HuH-7 (cell line): ENCODE results near the gene MCL1.
"Not testable (repeated sequence)": the region's sequence is repeated elsewhere in the genome, so short reads cannot be mapped to it uniquely, and the experiment has no call there.

Experiments used
- DNase-seq: peaks from one replicate; pipeline ENCODE4 v3.0.0; 2011; ENCODE audit warnings: low spot score

The MCL1 gene

DNA sequence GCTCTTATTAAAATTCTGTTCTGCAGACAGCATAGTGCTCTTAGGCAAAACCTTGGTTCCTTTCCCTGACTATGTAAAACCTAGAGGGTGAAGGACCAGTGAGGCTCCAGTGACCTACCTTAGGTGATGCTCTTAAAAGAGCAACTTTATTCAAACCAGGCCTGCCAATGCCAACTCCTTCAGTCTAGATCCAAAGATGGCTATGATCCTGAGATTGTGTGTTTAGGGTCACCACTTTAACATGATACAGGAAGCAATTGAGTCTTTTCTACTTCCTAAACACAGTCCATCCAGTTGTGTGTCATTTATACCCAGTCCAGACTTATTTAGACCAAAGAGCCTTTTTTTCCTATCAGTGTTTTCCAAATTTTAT lies 10.8 kb downstream of the MCL1 start:
- no peak for DNase-seq

DNA sequence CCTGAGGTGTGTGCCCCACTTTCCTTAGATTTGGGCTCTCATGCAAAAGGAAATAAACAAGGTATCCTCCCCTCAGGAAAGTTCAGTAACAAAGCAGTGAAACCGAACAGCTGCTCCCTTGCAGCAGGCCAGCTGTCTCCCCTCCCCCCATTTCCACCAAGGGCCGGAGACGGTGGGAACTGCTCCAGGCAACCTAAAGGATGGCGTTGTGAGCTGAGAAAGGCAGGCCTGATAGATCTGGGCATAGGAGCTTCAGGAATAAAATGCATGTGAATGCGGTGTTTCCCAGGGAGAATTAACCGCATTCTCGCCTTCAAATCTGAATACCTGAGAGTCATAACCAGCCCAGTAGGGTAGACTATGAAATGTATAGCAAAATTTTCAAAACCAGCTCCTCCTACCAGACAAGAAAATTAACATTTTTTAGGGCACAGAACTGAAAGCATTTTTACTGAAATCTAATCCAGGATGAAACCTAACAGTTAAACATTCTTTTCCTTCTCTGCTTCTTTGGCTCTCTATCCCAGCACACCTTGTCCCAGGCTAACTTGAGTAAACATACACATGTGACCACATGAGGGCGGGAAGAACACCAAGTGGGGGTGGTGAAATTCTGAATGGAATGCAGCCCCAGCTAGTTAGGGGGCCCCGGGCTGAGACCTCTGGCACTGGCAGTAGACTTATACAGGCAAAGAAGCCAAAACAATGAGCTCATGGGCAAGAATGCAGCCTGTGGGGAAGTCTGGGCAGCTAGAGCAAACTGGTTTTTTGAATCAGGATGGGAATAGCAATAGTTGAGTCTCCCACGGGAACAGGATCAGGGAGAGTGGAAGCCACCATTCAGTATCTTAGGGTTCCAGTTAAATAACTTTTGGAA lies 11.5 kb downstream of the MCL1 start:
- no peak for DNase-seq

DNA sequence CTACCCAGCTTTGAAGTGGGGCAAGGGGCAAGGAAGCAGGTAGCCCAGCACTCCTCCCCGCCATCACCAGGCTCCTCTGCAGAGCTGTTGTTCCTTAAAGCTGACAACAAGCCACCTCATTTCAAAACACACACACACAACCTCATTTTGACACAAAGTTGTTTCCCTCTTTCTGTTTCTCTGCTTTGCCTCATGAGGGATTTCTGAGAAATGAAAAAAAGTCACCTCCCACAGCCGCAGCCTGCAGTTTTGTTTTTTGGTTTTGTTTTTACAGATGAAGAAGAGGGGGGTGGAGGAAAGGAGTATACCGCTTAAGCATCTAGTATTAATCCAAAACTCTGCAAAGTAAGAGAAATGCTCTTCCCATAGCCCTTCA lies 12.1 kb downstream of the MCL1 start:
- DNase-seq, result no peak

DNA sequence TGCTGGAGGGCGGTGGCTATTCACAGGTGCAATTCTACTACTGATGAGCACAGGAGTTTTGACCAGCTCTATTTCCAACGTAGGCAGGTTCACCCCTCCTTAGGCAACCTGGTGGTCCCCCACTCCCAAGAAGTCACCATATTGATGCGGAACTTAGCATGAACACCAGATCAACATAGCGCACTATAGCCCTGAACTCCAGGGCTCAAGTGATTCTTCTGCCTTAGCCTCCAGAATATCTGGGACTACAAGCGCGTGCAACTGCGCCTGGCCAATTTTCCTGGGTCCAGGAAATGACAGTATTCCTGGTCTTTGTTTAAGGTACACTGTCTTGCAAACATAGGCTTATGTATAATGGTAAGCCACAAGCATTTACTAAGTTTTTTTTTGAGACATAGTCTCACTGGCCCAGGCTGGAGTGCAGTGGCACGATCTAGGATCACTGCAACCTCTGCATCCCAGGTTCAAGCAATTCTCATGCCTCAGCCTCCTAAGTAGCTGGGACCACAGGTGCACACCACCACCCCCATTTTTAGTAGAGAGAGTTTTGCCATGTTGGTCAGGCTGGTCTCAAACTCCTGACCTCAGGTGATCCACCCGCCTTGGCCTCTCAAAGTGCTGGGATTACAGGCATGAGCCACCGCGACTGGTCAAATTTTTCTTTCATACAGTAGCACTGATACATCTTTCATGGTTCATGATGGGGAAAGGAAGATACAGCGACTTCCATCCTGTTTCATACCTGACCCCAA lies 12.6 kb downstream of the MCL1 start:
- no peak for DNase-seq

DNA sequence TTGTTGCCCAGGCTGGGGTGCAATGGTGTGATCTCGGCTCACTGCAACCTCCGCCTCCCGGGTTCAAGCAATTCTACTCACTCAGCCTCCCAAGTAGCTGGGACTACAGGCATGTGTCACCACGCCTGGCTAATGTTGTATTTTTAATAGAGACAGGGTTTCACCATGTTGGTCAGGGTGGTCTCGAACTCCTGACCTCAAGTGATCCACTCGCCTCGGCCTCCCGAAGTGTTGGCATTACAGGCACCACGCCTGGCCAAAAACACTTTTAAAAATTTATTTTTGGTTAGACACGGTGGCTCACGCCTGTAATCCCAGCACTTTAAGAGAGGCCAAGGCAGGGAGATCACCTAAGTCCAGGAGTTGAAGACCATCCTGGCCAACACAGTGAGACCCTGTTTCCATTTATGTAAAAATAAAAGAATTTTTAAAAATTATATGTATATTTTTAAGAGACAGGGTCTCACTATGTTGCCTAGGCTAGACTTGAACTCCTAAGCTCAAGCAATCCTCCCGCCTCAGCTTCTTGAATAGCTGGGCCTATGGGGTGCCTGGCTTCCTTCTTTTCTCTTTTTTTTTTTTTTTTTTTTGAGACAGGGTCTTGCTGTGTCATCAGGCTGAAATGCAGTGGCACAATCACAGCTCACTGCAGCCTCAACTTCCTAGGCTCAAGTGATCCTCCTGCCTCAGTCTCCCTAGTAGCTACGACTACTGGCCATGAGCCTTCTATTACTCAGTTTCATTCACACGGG lies 14.0 kb downstream of the MCL1 start:
- DNase-seq, result not testable (repeated sequence)

DNA sequence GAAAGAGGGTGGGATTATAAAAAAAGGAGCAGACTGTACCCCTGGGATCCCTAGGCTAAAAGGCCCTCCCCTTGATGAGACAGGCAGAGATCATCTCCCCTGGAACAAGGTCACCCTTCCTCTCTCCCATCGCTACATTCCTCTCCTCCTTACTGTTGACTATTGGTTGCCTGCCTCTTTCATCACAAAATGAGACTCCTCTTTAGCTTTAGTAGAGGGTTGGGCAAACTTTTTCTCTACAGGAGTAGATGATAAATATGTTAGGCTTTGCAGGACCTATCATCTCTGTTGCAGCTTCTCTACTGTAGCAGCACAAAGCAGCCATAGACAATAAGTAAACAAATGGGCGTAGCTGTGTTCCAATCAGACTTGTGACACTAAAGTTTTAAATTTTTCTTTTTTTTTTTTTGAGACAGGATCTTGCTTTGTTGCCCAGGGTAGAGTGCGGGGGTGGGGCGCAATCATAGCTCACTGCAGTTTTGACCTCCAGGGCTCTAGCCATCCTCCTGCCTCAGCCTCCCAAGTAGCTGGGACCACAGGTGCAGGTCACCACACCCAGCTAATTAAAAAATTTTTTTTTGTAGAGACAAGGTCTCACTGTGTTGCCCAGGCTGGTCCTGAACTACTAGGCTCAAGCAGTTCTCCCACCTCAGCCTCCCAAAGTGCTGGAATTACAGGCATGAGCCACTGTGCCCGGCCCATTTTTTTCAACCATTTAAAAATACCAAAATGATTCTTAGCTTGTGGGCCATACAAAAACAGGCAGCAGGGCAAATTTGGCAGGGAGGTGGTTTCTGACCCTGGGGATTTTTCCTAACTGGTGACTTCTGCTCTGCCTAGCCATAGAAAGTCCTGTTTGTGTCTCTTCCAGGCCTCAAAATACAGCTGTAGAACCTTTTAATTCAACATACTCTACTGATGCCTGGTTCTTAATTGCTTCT lies 15.1 kb downstream of the MCL1 start:
- no peak for DNase-seq

DNA sequence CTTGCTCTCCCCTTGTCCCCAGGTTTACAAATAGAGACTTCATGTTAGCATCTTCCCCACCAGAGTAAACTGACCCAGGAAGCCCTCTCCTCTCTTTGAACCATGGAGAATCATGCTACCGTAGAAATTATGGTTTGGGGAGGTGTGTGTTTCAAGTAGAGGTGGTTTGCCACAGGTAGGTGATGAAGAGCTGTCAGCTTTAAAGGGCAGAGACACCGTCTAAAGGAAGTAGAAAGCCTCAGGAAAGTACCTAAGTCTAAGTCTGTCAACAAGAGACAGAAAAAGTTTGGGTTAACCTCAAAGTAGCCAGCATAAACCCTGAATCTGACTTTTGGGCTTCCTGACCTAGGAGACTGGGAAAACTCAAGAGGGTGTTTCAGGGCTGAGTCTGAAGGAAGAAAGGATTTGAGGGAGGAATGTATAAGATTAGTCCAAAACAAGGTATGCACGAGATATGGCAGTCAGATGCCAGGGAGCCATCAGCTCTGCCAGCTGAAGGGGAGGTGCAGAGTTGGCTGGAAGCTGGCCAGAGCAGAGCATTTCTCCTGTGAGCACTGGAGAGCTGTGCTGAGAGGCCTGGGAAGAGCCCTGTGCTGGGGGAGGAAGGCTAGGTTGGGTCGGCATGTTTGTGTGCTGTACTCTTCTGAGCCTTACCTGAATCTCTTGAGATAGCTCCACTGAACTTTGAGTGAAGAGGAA lies 15.9 kb downstream of the MCL1 start:
- no peak for DNase-seq

DNA sequence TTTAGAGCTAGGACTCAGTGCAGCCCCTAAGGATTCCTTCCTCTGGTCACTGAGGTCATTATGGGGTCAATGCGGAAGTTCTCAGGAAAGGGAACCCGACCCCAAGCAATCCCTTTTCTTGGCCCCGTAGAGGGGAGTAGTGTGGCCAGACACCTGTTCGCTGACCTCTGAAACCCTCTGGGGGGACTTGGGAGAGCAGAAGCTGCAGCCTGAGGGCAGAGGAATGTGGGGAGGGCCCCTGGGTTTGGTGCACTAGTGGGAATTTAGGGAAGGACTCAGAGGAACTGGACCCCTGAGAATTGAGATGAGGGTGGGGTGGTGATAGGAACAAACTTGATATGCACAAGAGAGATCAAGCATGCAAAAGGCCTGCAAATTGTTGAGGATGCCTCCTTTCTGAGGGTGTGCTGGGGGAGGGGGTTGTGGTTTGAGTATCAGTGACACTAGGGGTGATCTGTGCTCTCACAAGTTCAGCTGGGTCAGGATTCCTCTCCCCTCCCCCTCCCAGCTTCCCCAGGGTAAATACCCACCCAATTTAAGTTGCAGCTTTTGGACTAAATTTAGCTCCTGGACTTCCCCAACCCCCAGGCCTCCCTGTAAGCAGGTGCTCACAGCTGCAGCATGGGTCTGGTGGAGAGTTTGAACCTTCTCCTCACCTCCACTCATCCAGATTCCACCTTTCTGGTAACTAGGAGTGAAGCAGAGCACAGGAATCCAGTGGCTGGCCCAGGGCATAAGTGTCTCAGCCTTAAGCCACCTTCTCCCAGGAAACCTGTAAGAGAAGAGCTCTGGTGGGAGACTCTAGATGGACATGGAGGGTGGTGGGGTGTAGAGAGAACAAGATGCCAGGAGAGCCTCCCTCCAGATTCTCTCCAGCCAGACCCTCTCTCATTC lies 16.7 kb downstream of the MCL1 start:
- no peak for DNase-seq

DNA sequence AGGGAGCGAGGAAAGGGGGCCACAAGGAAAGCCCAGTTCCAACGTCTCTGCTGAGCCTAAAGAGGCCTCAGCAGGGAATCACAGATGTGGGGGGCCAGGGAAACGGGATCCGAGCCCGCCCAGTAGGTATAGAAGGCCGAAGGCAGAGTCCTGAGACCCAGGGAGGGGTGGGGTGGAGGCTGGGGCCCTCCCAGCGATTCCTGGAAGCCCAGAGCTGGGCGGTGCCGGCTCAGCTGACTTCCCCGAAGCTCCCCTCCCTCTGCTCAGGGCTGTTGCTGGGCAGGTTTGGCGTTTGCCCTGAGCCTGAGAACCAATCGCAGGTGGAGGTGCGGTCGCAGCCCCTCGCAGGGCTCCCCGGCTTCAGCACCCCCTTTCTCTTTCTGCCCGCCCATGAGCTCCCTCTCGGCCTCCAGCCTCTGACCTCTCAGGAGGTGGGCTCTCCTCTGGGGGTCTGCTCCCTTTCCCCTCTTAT lies 17.4 kb downstream of the MCL1 start:
- peak; percentile 81 for DNase-seq

DNA sequence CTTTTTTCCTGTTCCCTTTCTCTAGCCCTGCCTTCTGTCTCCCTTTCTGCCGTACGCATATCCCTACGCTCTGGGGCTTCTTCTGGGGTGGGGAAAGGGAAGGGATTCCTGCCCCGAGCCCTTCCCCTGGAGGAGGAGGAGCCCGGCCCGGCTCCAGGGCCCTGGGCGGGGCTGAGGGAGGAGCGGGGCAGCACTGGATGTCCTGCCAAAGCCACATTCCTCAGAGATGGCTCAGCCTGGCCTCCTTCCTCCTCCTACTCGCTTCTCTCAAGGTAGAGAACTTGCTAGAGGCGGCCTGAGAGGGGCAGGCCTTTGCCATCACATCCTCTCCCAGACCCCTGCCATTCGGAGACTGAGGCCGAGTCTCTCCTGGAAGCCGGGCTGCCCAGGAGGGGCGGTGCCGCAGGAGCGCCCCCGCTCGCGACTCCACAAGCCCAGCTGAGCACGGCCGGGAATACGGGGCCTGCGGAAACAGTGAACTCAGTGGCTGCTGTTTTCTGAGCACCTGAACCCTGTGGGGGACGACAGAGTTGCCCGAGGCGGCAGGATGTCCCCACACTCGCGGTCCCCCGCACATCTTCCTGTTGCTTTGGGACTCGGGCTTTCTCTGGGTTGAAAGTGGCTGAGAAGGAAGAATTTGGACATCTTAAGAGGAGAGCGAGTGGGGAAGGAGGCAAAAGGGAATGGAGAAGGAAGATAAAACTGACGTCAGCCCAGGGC lies 18.0 kb downstream of the MCL1 start:
- DNase-seq, result peak; percentile 84

DNA sequence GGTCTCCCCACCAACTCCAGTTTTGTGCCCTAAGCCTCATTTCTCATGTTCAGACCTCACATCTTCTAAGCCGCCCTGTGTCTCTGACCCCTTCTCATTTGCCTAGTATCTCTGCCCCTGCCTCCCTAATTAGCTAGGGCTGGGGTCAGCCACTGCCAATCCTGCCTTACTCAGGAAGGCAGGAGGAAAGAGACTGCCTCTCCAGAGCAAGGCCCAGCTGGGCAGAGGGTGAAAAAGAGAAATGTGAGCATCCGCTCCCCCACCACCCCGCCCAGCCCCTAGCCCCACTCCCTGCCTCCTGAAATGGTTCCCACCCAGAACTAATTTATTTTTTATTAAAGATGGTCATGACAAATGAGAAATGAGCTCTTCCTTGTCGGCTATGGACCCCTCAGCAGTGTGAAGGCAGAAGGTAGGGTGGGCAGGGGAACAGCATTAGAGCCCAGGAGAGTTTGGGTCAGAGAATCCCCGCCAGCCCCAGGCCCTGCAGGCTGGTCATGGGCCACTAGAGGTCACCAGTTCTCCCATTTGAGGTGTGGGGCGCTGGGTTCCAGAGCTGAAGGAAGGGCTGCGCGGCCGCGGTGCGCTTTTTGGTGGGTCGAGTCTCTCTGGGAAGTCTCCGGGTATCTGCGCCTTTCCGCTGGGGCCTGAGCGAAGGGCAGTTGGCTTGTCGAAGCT lies 18.7 kb downstream of the MCL1 start:
- DNase-seq, result peak; percentile 79

DNA sequence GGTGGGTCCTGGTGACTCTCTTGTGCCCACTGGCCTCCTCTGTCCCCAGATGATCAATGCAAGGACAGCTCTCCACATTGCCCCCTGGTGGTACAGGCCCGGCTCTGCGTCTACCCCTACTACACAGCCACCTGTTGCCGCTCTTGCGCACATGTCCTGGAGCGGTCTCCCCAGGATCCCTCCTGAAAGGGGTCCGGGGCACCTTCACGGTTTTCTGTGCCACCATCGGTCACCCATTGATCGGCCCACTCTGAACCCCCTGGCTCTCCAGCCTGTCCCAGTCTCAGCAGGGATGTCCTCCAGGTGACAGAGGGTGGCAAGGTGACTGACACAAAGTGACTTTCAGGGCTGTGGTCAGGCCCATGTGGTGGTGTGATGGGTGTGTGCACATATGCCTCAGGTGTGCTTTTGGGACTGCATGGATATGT lies 19.4 kb downstream of the MCL1 start:
- DNase-seq, result peak; percentile 81

DNA sequence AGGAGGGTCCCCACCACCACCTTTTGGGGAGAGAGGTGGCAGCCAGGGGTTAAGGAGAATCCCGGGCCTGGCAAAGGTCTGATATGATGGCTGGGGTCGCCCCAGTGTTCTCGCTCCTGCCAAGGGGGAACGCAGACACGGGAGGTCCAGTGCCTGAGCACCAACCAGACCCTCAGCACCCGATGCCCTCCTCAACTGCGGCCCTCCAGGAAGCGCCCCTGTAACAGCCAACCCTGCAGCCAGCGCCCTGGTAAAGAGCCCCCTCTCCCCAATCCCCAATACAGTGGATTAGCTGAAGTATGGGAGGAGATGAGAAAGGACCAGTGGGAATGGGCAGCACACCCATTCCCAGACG lies 19.8 kb downstream of the MCL1 start:
- no peak for DNase-seq

DNA sequence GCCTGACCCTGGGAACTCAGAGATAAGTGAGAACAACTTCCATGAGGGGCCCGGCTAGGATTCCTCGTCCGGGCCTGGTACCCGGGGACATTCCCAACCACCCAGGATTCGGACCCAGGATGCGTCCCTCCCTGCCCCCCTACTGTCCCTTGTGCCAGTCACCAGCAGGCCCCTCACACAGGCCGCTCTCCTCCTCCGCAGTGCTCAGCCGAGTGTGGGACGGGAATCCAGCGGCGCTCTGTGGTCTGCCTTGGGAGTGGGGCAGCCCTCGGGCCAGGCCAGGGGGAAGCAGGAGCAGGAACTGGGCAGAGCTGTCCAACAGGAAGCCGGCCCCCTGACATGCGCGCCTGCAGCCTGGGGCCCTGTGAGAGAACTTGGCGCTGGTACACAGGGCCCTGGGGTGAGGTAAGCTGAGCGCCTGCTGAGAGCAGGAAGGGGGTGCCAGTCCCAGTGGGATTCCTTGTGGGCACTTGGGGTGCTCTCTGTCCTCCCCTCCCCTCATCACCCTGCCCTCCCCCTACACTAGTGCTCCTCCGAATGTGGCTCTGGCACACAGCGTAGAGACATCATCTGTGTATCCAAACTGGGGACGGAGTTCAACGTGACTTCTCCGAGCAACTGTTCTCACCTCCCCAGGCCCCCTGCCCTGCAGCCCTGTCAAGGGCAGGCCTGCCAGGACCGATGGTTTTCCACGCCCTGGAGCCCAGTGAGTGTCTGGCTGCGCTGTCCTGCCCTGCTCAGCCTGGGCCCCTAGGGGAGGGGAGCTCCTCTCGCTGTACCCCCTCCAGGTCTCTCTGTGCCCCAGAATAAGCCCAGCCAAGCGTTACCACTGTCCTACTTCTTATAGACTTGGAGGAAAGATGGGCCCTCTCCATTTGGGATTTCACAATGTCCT lies 20.4 kb downstream of the MCL1 start:
- no peak for DNase-seq

DNA sequence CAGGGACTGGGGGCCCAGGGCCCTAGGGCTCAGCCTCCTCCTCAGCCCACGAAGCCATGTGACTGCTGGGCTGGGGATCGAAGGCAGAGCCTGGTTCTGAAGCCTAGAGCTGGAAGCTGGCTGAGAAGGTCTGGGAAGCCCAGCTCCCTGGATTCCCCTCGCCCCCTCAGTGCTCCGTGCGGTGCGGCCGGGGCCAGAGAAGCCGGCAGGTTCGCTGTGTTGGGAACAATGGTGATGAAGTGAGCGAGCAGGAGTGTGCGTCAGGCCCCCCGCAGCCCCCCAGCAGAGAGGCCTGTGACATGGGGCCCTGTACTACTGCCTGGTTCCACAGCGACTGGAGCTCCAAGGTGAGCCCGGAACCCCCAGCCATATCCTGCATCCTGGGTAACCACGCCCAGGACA lies 21.1 kb downstream of the MCL1 start:
- DNase-seq, result no peak

DNA sequence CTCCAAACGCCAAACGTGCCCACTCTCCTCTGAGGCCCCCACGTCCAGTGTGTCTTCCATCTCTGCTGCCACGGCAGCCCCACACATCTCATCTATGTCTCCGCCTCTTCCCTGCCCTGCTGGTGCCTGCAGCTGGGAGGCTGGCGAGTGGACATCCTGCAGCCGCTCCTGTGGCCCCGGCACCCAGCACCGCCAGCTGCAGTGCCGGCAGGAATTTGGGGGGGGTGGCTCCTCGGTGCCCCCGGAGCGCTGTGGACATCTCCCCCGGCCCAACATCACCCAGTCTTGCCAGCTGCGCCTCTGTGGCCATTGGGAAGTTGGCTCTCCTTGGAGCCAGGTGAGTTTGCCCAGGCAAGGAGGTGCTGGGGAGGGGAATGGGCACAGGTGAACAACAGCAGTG lies 21.6 kb downstream of the MCL1 start:
- DNase-seq, result no peak

DNA sequence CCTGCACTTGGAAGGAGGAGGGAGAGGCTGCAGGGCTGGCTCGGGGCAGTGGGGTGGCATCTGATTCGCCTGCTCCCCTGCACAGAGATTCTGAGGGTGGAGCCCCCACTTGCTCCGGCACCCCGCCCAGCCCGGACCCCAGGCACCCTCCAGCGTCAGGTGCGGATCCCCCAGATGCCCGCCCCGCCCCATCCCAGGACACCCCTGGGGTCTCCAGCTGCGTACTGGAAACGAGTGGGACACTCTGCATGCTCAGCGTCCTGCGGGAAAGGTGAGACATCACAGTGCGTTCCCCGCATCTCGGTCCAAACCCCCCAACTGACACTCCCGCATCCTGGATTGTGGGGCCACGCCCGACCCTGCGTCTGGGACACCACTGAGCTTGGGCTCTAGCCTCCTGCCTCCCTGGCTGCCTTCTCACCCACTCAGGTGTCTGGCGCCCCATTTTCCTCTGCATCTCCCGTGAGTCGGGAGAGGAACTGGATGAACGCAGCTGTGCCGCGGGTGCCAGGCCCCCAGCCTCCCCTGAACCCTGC lies 22.3 kb downstream of the MCL1 start:
- DNase-seq, result no peak
